Erythroblast (primary cell): ENCODE measurements around the gene CENPL.

ENCODE experiments used
- GATA1 ChIP-seq: IDR thresholded peaks from 2 replicates; pipeline ENCODE4 v1.6.1; 2011; ENCODE audit warnings: low read depth, mild to moderate bottlenecking, control low read depth, low read length, moderate library complexity
- POLR2A ChIP-seq: IDR thresholded peaks from 2 replicates; pipeline ENCODE4 v1.6.1; 2011; ENCODE audit warnings: mild to moderate bottlenecking, low read length

- TF ChIP-seq POLR2A = no peak
- TF ChIP-seq GATA1 = no peak
These were observed 44.7 kb downstream of the CENPL start for GRCh38 chr1:173779936-173780335.
